Panc1 (cell line): ENCODE results near the gene HACD4.

Experiments
- CTCF ChIP-seq: fragments of 450-650 bp; IDR thresholded peaks from 2 replicates; pipeline ENCODE4 v1.5.1; 2017; ENCODE audit warnings: mild to moderate bottlenecking
- POLR2AphosphoS5 ChIP-seq: IDR thresholded peaks from 2 replicates; pipeline ENCODE4 v1.6.1; 2012; ENCODE audit warnings: mild to moderate bottlenecking, low read depth, low read length, moderate library complexity
- TCF7L2 ChIP-seq: IDR thresholded peaks from 2 replicates; pipeline ENCODE4 v1.6.1; 2011; ENCODE audit warnings: mild to moderate bottlenecking, low read depth, low read length, inconsistent platforms

GRCh38 chr9:20989923-20990341, 41.5 kb downstream of the HACD4 start:
- TF ChIP-seq CTCF (no peak), POLR2AphosphoS5 (no peak), TCF7L2 (no peak)
